ENCODE data around the gene TBCE. TPM values are rescaled to one million over a fixed set of nuclear protein-coding genes. Genes with fewer than 3 reads are reported as not detected.

The TBCE gene
- total RNA-seq, 4 donors from 2014 or later: 12.0 to 35.8 (median 17.0) TPM

DNA sequence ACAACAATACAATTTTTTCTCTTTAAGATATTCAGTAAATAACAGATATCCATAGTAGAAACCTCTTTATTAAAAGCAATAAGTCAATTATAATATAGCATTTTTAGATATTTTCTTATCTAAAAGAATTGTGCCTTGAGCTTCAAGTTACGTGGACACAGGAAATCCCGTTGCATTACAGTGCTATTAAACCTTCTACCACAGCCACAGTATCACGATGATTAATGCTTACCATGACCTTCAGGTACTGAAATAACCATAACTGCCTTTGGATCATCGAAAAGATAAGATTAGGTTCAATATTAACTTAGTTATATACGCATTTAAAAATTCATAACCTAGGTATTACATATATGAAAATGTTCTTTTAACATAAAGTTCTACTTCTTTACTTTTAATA is 119.1 kb downstream of the TBCE start:
- no peak overlapping the region for H3K4me3 ChIP-seq (ENCODE audit: low read depth, poor library complexity, severe bottlenecking)
- intact Hi-C loops (cut with DNase I; ENCODE audit: low total_unique reads): no loop called here
- WGBS, 2 donors: 84 to 85% methylated on average over 5 of the region's 5 CpGs
- no peak for DNase-seq (ENCODE audit: low spot score in 2 of 2)
- TF ChIP-seq, protein P1, sequence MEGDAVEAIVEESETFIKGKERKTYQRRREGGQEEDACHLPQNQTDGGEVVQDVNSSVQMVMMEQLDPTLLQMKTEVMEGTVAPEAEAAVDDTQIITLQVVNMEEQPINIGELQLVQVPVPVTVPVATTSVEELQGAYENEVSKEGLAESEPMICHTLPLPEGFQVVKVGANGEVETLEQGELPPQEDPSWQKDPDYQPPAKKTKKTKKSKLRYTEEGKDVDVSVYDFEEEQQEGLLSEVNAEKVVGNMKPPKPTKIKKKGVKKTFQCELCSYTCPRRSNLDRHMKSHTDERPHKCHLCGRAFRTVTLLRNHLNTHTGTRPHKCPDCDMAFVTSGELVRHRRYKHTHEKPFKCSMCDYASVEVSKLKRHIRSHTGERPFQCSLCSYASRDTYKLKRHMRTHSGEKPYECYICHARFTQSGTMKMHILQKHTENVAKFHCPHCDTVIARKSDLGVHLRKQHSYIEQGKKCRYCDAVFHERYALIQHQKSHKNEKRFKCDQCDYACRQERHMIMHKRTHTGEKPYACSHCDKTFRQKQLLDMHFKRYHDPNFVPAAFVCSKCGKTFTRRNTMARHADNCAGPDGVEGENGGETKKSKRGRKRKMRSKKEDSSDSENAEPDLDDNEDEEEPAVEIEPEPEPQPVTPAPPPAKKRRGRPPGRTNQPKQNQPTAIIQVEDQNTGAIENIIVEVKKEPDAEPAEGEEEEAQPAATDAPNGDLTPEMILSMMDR (IDR thresholded peaks at IDR 0.05): no peak
- TF ChIP-seq POLR2A (IDR thresholded peaks at IDR 0.05): no peak

DNA sequence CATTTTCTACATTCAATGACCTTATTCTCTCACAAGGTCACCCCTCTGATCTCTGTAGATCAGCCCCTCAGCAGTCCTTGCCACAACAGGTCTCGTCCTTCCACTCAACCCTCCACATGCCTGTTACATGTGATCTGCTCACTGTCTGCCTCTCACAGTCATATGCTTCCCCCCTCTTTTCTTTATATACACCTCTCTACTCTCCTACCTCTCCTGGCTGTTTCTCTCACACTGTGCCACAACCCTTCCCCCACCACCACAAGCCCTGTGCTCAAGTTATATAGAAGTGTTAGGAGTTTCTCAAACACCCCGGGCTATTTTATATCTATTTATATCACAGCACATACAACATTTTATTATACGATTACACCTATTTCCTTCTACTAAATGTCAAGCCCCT is 124.4 kb downstream of the TBCE start:
- intact Hi-C loops (cut with DNase I; ENCODE audit: low total_unique reads): no loop called here
- TF ChIP-seq, protein P1 (IDR thresholded peaks at IDR 0.05): no peak
- TF ChIP-seq POLR2A (IDR thresholded peaks at IDR 0.05): no peak
- DNase-seq (ENCODE audit: low spot score in 2 of 2): no peak
- no peak overlapping the region for H3K4me3 ChIP-seq (ENCODE audit: low read depth, poor library complexity, severe bottlenecking)
- WGBS, 2 donors: 77 to 91% methylated on average over 3 of the region's 3 CpGs

DNA sequence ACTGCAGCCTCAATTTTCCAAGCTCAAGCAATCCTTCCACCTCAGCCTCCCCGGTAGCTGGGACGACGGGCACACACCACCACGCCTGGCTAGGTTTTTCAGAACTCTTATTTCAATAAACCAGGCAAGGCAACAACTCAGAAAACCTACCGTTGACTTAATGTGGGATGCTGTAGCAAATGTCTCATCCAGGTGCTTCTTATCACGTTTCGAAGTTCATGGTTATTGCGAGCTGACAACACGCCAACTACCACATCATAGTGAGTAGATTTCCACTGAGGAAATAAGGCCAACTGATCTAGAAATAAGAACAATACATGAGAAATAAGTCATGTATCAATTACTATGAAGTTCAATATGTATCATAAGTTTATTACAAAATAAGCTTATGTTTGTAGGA is 127.3 kb downstream of the TBCE start:
- DNase-seq (ENCODE audit: low spot score in 2 of 2): no peak
- WGBS, 2 donors: 95 to 98% methylated on average over 9 of the region's 9 CpGs
- no peak for TF ChIP-seq POLR2A (IDR thresholded peaks at IDR 0.05)
- TF ChIP-seq, protein P1 (IDR thresholded peaks at IDR 0.05): no peak
- no peak overlapping the region for H3K4me3 ChIP-seq (ENCODE audit: low read depth, poor library complexity, severe bottlenecking)
- intact Hi-C loops (cut with DNase I; ENCODE audit: low total_unique reads): no loop called here

DNA sequence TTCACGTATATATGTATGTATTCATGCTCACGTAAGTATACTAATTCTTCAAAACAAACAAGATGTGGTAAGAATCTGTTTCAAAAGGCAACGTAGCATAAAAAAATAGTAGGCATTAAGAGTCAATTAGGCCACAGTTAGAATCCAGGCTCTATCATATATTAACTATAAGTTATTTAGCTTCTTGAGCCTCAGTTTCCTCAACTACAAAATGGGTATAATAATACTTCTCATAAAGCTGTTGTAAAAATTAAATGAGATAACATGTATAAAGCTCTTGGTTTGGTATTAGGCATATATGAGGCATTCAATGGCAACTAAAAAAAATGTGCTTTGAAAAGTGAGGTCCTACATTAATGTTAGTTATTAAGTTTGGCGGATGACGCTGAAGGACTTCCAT is 127.8 kb downstream of the TBCE start:
- no peak overlapping the region for H3K4me3 ChIP-seq (ENCODE audit: low read depth, poor library complexity, severe bottlenecking)
- intact Hi-C loops (cut with DNase I; ENCODE audit: low total_unique reads): no loop called here
- TF ChIP-seq POLR2A (IDR thresholded peaks at IDR 0.05): no peak
- TF ChIP-seq, protein P1 (IDR thresholded peaks at IDR 0.05): no peak
- WGBS, 2 donors: 97% methylated on average over 5 of the region's 5 CpGs
- no peak for DNase-seq (ENCODE audit: low spot score in 2 of 2)

DNA sequence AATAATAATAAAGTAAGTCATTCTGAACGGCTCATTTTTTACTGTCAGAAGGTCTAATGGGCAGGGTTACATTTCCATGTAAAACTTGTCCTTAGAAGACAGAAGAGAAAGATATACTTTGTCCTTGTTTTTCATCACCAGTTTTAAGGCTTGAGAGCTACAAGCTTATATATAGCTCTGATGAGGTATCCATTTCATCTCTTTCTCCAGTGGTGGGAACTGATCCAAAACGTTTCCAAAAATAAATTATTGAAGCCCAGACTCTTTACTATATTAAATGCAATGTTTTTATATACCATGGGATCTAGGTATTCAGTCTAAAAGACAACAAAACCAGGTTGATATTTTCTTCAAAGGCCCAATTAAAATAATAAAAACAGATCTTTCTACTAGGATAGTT is 128.3 kb downstream of the TBCE start:
- 67 to 68% methylated on average over 2 of the region's 2 CpGs for WGBS, 2 donors
- intact Hi-C loops (cut with DNase I; ENCODE audit: low total_unique reads): no loop called here

More for the DNA sequence above, 128.3 kb downstream of the TBCE start:
- no peak overlapping the region for H3K4me3 ChIP-seq (ENCODE audit: low read depth, poor library complexity, severe bottlenecking)
- TF ChIP-seq, protein P1 (IDR thresholded peaks at IDR 0.05): no peak
- TF ChIP-seq POLR2A (IDR thresholded peaks at IDR 0.05): no peak
- no peak for DNase-seq (ENCODE audit: low spot score in 2 of 2)

All from lower leg skin (tissue), 4 donors.